Keratinocyte (primary cell): Measurements from ENCODE around the gene ATXN10. TPM values are rescaled to one million over a fixed set of nuclear protein-coding genes. Genes with fewer than 3 reads are reported as not detected.

Source experiments
- DNase-seq: peaks from one replicate; pipeline ENCODE4 v3.0.0-alpha.2; 2011; ENCODE audit warnings: low read depth, missing footprints, low spot score
- FAIRE-seq: peaks from 2 replicates; lab custom pipeline; 2011; peaks lifted over from hg19 to GRCh38; lab: Jason Lieb, UNC
- H2AFZ ChIP-seq: 2 replicates; pipeline ENCODE4 v1.6.0; 2012; ENCODE audit warnings: low read length, control low read depth, inconsistent platforms; ENCODE audit not compliant: control insufficient read depth
- H3K27ac ChIP-seq: 2 replicates; pipeline ENCODE4 v1.5.1; 2011; ENCODE audit warnings: low read length; ENCODE audit not compliant: control insufficient read depth, insufficient read depth
- H3K27me3 ChIP-seq: 3 replicates; pipeline ENCODE4 v1.6.0; 2011; ENCODE audit warnings: low read length; ENCODE audit not compliant: control insufficient read depth, insufficient read depth; ENCODE audit errors: extremely low read depth
- H3K36me3 ChIP-seq, 2 experiments: 2 replicates in 1 of 2; 3 replicates in 1 of 2; pipeline ENCODE4 v1.5.1; 2011; ENCODE audit warnings: low read length in 2 of 2, mild to moderate bottlenecking in 1 of 2; ENCODE audit not compliant: control insufficient read depth in 2 of 2, insufficient read depth in 2 of 2; ENCODE audit errors: extremely low read depth in 1 of 2
- H3K4me1 ChIP-seq: 3 replicates; pipeline ENCODE4 v1.5.1; 2011; ENCODE audit warnings: low read length; ENCODE audit not compliant: control insufficient read depth, insufficient read depth; ENCODE audit errors: extremely low read depth
- H3K4me2 ChIP-seq: 3 replicates; pipeline ENCODE4 v1.6.0; 2011; ENCODE audit warnings: low read depth, low read length; ENCODE audit not compliant: control insufficient read depth, insufficient read depth; ENCODE audit errors: extremely low read depth
- H3K4me3 ChIP-seq, 3 experiments: fragments of 200-600 bp in 1 of 3; sonication (generic) in 1 of 3; 2 replicates in 2 of 3; 3 replicates in 1 of 3; pipeline ENCODE4 v1.5.1; 2011 to 2016; ENCODE audit warnings: low read length in 3 of 3, mild to moderate bottlenecking in 3 of 3, control low read depth in 2 of 3, inconsistent platforms in 1 of 3, low read depth in 1 of 3, mixed read lengths in 1 of 3, mixed run types in 1 of 3, moderate library complexity in 1 of 3; ENCODE audit not compliant: control insufficient read depth in 2 of 3, insufficient read depth in 2 of 3; ENCODE audit errors: extremely low read depth in 1 of 3
- H3K79me2 ChIP-seq: 2 replicates; pipeline ENCODE4 v1.6.0; 2012; ENCODE audit warnings: low read length; ENCODE audit not compliant: control insufficient read depth, insufficient read depth
- H3K9ac ChIP-seq: 3 replicates; pipeline ENCODE4 v1.6.0; 2011; ENCODE audit warnings: low read length; ENCODE audit not compliant: control insufficient read depth, insufficient read depth; ENCODE audit errors: extremely low read depth
- H3K9me1 ChIP-seq: 3 replicates; pipeline ENCODE4 v1.6.0; 2011; ENCODE audit warnings: low read length; ENCODE audit not compliant: control insufficient read depth, insufficient read depth; ENCODE audit errors: extremely low read depth
- H3K9me3 ChIP-seq: 2 replicates; pipeline ENCODE4 v1.5.1; 2012; ENCODE audit warnings: low read depth, low read length; ENCODE audit not compliant: control insufficient read depth
- H4K20me1 ChIP-seq: 3 replicates; pipeline ENCODE4 v1.6.0; 2011; ENCODE audit warnings: low read length; ENCODE audit not compliant: control insufficient read depth, insufficient read depth; ENCODE audit errors: extremely low read depth
- EZH2 ChIP-seq: IDR thresholded peaks from one replicate; pipeline ENCODE4 v1.6.1; 2012; ENCODE audit warnings: inconsistent platforms, mild to moderate bottlenecking, low read length, moderate library complexity
- dilution Hi-C: fragments of 300-500 bp; cut with MboI; formaldehyde crosslinking; loops from one replicate; pipeline ENCODE4 v1.7.0; 2020; ENCODE audit warnings: low sequenced_read_pairs; ENCODE audit not compliant: extremely low pct_ligation_motif_present
- polyA plus RNA-seq, 5 experiments: library from polyadenylated mRNA; depleted of rRNA in 3 of 5; stranded (reverse) in 3 of 5; stranded (forward) in 1 of 5; unstranded in 1 of 5; fragments of >200 nt; gene quantifications; 1 replicate in 1 of 5; 2 replicates in 3 of 5; 3 replicates in 1 of 5; pipeline versions ENCODE4 v1.2.1 to v1.2.3, GENCODE V29; 2011 to 2012; ENCODE audit warnings: missing spikeins in 2 of 5, low read depth in 1 of 5, low replicate concordance in 1 of 5
- TF ChIP-seq, protein P1 (sequence below), 3 experiments: IDR thresholded peaks in 1 of 3; conservative IDR thresholded peaks in 1 of 3; optimal IDR thresholded peaks in 1 of 3; 2 replicates in 2 of 3; 3 replicates in 1 of 3; pipeline versions ENCODE3 to v1.5.1; 2011; ENCODE audit warnings: low read length in 3 of 3, mild to moderate bottlenecking in 3 of 3, moderate library complexity in 2 of 3, control low read depth in 1 of 3, inconsistent platforms in 1 of 3; ENCODE audit not compliant: insufficient read depth in 2 of 3; ENCODE audit errors: extremely low read depth in 1 of 3

Gene ATXN10
- polyA plus RNA-seq, 1 donor (not counting 4 experiments of a cell fraction or from before 2014, with no cell fraction given): 276 TPM

DNA sequence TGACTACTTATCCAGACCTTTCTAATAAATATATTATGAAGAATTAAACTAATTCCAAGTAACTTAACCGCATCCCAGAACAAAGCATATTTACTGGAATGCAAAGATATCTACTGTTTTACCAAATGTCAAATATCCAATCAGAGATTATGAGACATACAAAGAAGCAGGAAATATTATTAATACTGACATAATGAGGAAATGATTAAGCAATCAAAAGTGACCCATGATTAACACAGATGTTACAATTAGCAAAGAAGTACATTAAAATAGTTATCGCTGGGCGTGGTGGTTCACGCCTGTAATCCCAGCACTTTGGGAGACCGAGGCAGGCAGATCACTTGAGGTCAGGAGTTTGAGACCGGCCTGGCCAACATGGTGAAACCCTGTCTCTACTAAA is 200.1 kb downstream of the ATXN10 start:
- Histone ChIP-seq H2AFZ (no peak overlapping the region), H3K27ac (no peak overlapping the region), H3K9ac (no peak overlapping the region), H3K4me2 (no peak overlapping the region), H3K9me3 (no peaks in the 10 kb centered on the region), H4K20me1 (no peaks in the 10 kb centered on the region), H3K79me2 (no peaks in the 10 kb centered on the region), H3K4me1 (peaks cover 14% of the 10 kb centered on the region), H3K9me1 (no peaks in the 10 kb centered on the region), H3K4me3 (no peak overlapping the region), H3K27me3 (peaks cover 39% of the 10 kb centered on the region), H3K36me3 (no peaks in the 10 kb centered on the region)
- DNase-seq: no peak
- dilution Hi-C loops: no loop called here
- TF ChIP-seq, protein P1, sequence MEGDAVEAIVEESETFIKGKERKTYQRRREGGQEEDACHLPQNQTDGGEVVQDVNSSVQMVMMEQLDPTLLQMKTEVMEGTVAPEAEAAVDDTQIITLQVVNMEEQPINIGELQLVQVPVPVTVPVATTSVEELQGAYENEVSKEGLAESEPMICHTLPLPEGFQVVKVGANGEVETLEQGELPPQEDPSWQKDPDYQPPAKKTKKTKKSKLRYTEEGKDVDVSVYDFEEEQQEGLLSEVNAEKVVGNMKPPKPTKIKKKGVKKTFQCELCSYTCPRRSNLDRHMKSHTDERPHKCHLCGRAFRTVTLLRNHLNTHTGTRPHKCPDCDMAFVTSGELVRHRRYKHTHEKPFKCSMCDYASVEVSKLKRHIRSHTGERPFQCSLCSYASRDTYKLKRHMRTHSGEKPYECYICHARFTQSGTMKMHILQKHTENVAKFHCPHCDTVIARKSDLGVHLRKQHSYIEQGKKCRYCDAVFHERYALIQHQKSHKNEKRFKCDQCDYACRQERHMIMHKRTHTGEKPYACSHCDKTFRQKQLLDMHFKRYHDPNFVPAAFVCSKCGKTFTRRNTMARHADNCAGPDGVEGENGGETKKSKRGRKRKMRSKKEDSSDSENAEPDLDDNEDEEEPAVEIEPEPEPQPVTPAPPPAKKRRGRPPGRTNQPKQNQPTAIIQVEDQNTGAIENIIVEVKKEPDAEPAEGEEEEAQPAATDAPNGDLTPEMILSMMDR (optimal IDR thresholded peaks at IDR 0.05 in 1 of 3, IDR thresholded peaks at IDR 0.05 in 1 of 3, conservative IDR thresholded peaks at IDR 0.05 in 1 of 3; ENCODE audit: extremely low read depth in 1 of 3, insufficient read depth in 2 of 3, low read length in 3 of 3): no peak
- TF ChIP-seq EZH2: no peak
- FAIRE-seq: no peak

DNA sequence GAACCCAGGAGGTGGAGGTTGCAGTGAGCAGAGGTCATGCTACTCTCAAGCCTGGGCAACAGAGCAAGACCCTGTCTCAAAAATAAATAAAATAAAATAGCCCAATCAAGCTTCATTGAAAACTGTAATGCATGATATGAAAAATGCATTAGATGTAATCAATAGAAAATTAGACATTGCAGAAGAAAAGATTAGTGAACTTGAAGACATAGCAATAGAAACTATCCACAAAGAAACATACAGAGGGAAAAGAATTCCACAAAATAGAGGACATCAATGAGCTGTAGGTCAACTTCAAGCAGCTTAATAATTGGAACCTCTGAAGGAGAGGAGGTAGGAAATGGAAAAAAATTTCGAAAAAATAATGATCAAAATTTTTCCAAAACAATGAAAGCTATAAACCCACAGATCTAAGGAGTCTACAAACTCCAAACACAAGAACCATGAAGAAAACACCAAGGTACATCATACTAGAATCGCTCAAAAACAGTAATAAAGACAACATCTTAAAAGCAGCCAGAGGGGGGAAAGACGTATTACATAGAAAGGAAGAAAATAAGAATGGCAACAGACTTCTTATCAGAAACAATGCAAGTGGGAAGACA is 201.1 kb downstream of the ATXN10 start:
- Histone ChIP-seq H3K4me2 (no peak overlapping the region), H4K20me1 (no peaks in the 10 kb centered on the region), H3K4me1 (peaks cover 6% of the 10 kb centered on the region), H2AFZ (no peak overlapping the region), H3K36me3 (no peaks in the 10 kb centered on the region), H3K27ac (no peak overlapping the region), H3K4me3 (no peak overlapping the region), H3K27me3 (peaks cover 32% of the 10 kb centered on the region), H3K79me2 (no peaks in the 10 kb centered on the region), H3K9me3 (no peaks in the 10 kb centered on the region), H3K9me1 (no peaks in the 10 kb centered on the region), H3K9ac (no peak overlapping the region)
- DNase-seq (no peak), FAIRE-seq (no peak)
- TF ChIP-seq EZH2: no peak
- TF ChIP-seq, protein P1 (optimal IDR thresholded peaks at IDR 0.05 in 1 of 3, IDR thresholded peaks at IDR 0.05 in 1 of 3, conservative IDR thresholded peaks at IDR 0.05 in 1 of 3; ENCODE audit: extremely low read depth in 1 of 3, insufficient read depth in 2 of 3, low read length in 3 of 3): no peak
- dilution Hi-C loops: no loop called here
